Liver (tissue), 9 donors: ENCODE results near the gene ATP2B2. TPM values are rescaled to one million over a fixed set of nuclear protein-coding genes. Genes with fewer than 3 reads are reported as not detected.
A peak's percentile ranks its signal among the peaks of the same experiment; 100 is the strongest.

Experiments
- DNase-seq: peaks from one replicate; pipeline ENCODE4 v3.0.0-alpha.2; 2017; ENCODE audit warnings: low spot score
- H3K27ac ChIP-seq, 2 donors: one replicate each; pipeline ENCODE4 v1.7.0; 2013; ENCODE audit warnings: inconsistent platforms in 2 of 2, low read length in 2 of 2, control low read depth in 1 of 2, low read depth in 1 of 2, mild to moderate bottlenecking in 1 of 2
- H3K27me3 ChIP-seq, 4 donors: one replicate each; pipeline versions ENCODE4 v1.6.1 to v1.7.0; 2013; ENCODE audit warnings: low read length in 3 of 4, inconsistent platforms in 1 of 4, mild to moderate bottlenecking in 1 of 4, moderate library complexity in 1 of 4; ENCODE audit not compliant: control insufficient read depth in 4 of 4, insufficient read depth in 4 of 4
- H3K36me3 ChIP-seq, 4 donors: one replicate each; pipeline versions ENCODE4 v1.6.1 to v1.7.0; 2013; ENCODE audit warnings: low read length in 3 of 4, mild to moderate bottlenecking in 3 of 4, low read depth in 1 of 4, moderate library complexity in 1 of 4; ENCODE audit not compliant: control insufficient read depth in 4 of 4, insufficient read depth in 3 of 4
- H3K4me1 ChIP-seq, 4 donors: one replicate each; pipeline versions ENCODE4 v1.6.1 to v1.7.0; 2013; ENCODE audit warnings: low read length in 3 of 4, mild to moderate bottlenecking in 3 of 4, moderate library complexity in 1 of 4; ENCODE audit not compliant: control insufficient read depth in 4 of 4, insufficient read depth in 4 of 4
- H3K4me3 ChIP-seq, 3 donors: one replicate each; pipeline versions ENCODE4 v1.6.1 to v1.7.0; 2013; ENCODE audit warnings: low read length in 3 of 3, control low read depth in 1 of 3, low read depth in 1 of 3, mild to moderate bottlenecking in 1 of 3
- H3K9ac ChIP-seq, 2 donors: one replicate each; pipeline ENCODE4 v1.7.0; 2013; ENCODE audit warnings: low read length in 2 of 2, mild to moderate bottlenecking in 2 of 2, moderate library complexity in 2 of 2, control low read depth in 1 of 2, low read depth in 1 of 2
- H3K9me3 ChIP-seq, 4 donors: one replicate each; pipeline versions ENCODE4 v1.6.1 to v1.7.0; 2013; ENCODE audit warnings: low read length in 3 of 4; ENCODE audit not compliant: control insufficient read depth in 4 of 4
- FOXA1 ChIP-seq: IDR thresholded peaks from 2 replicates; pipeline ENCODE4 v1.6.1; 2016; ENCODE audit warnings: antibody characterized with exemption
- FOXA2 ChIP-seq: IDR thresholded peaks from 2 replicates; pipeline ENCODE4 v1.6.1; 2016; ENCODE audit warnings: antibody characterized with exemption
- GABPA ChIP-seq, 2 donors: IDR thresholded peaks in 1 of 2; conservative IDR thresholded peaks in 1 of 2; 2 replicates each; pipeline ENCODE4 v1.6.1; 2016; ENCODE audit warnings: antibody characterized with exemption in 2 of 2, mild to moderate bottlenecking in 1 of 2, moderate library complexity in 1 of 2
- HNF4A ChIP-seq, 2 donors: conservative IDR thresholded peaks; 2 replicates each; pipeline ENCODE4 v1.6.1; 2016; ENCODE audit warnings: antibody characterized with exemption in 2 of 2, mild to moderate bottlenecking in 2 of 2
- HNF4G ChIP-seq: IDR thresholded peaks from 2 replicates; pipeline ENCODE4 v1.6.1; 2016; ENCODE audit warnings: antibody characterized with exemption
- JUND ChIP-seq, 2 donors: IDR thresholded peaks; 2 replicates each; pipeline ENCODE4 v1.6.1; 2016; ENCODE audit warnings: antibody characterized with exemption in 2 of 2
- NR2F2 ChIP-seq: IDR thresholded peaks from 2 replicates; pipeline ENCODE4 v1.6.1; 2016; ENCODE audit warnings: antibody characterized with exemption
- RXRA ChIP-seq, 2 donors: IDR thresholded peaks; 2 replicates each; pipeline ENCODE4 v1.6.1; 2017 to 2018; ENCODE audit warnings: antibody characterized with exemption in 2 of 2, mild to moderate bottlenecking in 1 of 2
- SP1 ChIP-seq: IDR thresholded peaks from 2 replicates; pipeline ENCODE4 v1.6.1; 2018; ENCODE audit warnings: antibody characterized with exemption, mild to moderate bottlenecking
- TAF1 ChIP-seq: conservative IDR thresholded peaks from 2 replicates; pipeline ENCODE4 v1.6.1; 2016; ENCODE audit warnings: antibody characterized with exemption, mild to moderate bottlenecking
- YY1 ChIP-seq: IDR thresholded peaks from 2 replicates; pipeline ENCODE4 v1.6.1; 2016; ENCODE audit warnings: antibody characterized with exemption, mild to moderate bottlenecking
- WGBS: extraction: QIAGEN DNeasy Blood & Tissue Kit; methylation state at CpG from one replicate; pipeline ENCODE4 v1.1.7; 2013; 5-methylcytosine and 5-hydroxymethylcytosine counted together
- polyA plus RNA-seq, 2 donors: library from polyadenylated mRNA; stranded (reverse) in 1 of 2; unstranded in 1 of 2; fragments of 200-250 nt in 1 of 2; fragments of >200 nt in 1 of 2; fragmentation: Nextera tagmentation in 1 of 2; extraction: Ambion mirVana in 1 of 2; gene quantifications; one replicate each; pipeline versions ENCODE4 v1.2.1 to v1.2.3, GENCODE V29; 2013 to 2015
- total RNA-seq, 2 donors: library from RNA; depleted of rRNA; stranded (reverse); fragments of >200 nt; gene quantifications; one replicate each; pipeline ENCODE4 v1.2.3, GENCODE V29; 2014
- TF ChIP-seq, protein P1 (sequence below): IDR thresholded peaks from 2 replicates; pipeline ENCODE4 v1.6.1; 2016; ENCODE audit warnings: antibody characterized with exemption, mild to moderate bottlenecking
- TF ChIP-seq, protein P2 (sequence below): IDR thresholded peaks from 2 replicates; pipeline ENCODE4 v1.6.1; 2016; ENCODE audit warnings: antibody characterized with exemption
- TF ChIP-seq, protein P3 (sequence below): IDR thresholded peaks from 2 replicates; pipeline ENCODE4 v1.6.1; 2016; ENCODE audit warnings: antibody characterized with exemption
- TF ChIP-seq, protein P4 (sequence below): IDR thresholded peaks from 2 replicates; pipeline ENCODE4 v1.6.1; 2016; ENCODE audit warnings: antibody characterized with exemption
- TF ChIP-seq, protein P5 (sequence below): fragments of 150-350 bp; IDR thresholded peaks from 2 replicates; pipeline ENCODE4 v1.5.1; 2017; ENCODE audit warnings: improper control_type of control experiment, low read depth, low read length; ENCODE audit not compliant: missing input control
- donor health status: healthy.
- donor health status: healthy.
- donor health status: healthy.
- donor health status: healthy.
- donor health status: healthy.

ATP2B2 gene
- total and polyA plus RNA-seq, 4 donors = 10.4 to 27.8 (median 20.7) TPM

DNA sequence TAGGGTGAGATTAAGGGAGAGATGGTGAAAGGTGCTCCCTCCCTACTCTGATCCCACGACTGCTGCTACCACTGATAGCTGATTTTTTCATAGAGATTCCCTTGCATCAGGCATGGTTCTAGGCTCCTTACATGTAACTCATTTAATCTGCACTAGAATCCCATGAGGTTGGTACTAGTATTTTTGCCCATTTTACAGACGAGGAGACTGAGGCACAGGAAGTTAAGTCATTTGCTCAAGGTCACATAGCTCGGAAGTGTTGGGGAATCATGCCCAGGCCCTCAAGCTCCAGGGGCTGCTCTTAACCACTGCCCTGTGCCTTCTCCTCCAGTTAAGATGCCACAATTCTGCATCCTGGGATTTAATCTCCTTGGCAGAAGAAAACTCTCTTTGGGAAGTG lies 11.2 kb downstream of the ATP2B2 start:
- H3K27ac ChIP-seq = peak overlapping the region; percentile 80 to 91
- no peaks in the 10 kb centered on the region for H3K36me3 ChIP-seq
- H3K27me3 ChIP-seq = no peaks in the 10 kb centered on the region
- no peak overlapping the region for H3K9ac ChIP-seq
- DNase-seq = no peak
- H3K4me3 ChIP-seq = no peak overlapping the region
- TF ChIP-seq, protein P1, sequence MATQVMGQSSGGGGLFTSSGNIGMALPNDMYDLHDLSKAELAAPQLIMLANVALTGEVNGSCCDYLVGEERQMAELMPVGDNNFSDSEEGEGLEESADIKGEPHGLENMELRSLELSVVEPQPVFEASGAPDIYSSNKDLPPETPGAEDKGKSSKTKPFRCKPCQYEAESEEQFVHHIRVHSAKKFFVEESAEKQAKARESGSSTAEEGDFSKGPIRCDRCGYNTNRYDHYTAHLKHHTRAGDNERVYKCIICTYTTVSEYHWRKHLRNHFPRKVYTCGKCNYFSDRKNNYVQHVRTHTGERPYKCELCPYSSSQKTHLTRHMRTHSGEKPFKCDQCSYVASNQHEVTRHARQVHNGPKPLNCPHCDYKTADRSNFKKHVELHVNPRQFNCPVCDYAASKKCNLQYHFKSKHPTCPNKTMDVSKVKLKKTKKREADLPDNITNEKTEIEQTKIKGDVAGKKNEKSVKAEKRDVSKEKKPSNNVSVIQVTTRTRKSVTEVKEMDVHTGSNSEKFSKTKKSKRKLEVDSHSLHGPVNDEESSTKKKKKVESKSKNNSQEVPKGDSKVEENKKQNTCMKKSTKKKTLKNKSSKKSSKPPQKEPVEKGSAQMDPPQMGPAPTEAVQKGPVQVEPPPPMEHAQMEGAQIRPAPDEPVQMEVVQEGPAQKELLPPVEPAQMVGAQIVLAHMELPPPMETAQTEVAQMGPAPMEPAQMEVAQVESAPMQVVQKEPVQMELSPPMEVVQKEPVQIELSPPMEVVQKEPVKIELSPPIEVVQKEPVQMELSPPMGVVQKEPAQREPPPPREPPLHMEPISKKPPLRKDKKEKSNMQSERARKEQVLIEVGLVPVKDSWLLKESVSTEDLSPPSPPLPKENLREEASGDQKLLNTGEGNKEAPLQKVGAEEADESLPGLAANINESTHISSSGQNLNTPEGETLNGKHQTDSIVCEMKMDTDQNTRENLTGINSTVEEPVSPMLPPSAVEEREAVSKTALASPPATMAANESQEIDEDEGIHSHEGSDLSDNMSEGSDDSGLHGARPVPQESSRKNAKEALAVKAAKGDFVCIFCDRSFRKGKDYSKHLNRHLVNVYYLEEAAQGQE = no peak
- no peak for TF ChIP-seq FOXA1
- TF ChIP-seq RXRA (IDR thresholded peaks at IDR 0.05) = no peak
- TF ChIP-seq NR2F2 = no peak
- no peaks in the 10 kb centered on the region for H3K9me3 ChIP-seq
- peaks cover 22 to 86% (median 62%) of the 10 kb centered on the region in 4 donors for H3K4me1 ChIP-seq
- 69% methylated on average over 3 of the region's 3 CpGs for WGBS

DNA sequence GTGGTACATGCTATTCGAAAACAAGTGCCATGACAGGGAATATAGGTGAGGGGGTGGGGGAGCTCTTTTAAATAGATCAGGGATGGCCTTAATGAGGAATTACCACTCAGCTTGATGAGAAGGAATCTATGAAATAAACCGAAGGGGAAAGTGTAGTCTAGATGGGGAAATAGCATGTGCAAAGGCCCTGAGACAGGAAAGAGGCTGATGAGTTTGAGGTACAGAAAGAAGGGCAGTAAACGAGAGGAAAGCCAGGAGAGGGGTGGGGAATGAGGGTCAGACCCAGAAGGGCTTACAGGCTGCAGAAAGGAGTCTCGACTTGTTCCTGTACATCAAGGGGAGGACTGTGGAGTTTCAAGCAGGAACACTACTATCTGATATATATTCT lies 12.2 kb downstream of the ATP2B2 start:
- H3K4me3 ChIP-seq = no peak overlapping the region
- H3K36me3 ChIP-seq = no peaks in the 10 kb centered on the region
- TF ChIP-seq FOXA2 = no peak
- TF ChIP-seq GABPA (IDR thresholded peaks at IDR 0.05 in 1 of 2, conservative IDR thresholded peaks at IDR 0.05 in 1 of 2) = no peak
- TF ChIP-seq, protein P1 = no peak
- TF ChIP-seq JUND (IDR thresholded peaks at IDR 0.05) = no peak
- TF ChIP-seq NR2F2 = no peak
- TF ChIP-seq HNF4G = no peak
- TF ChIP-seq YY1 = no peak
- no peak for TF ChIP-seq RXRA (IDR thresholded peaks at IDR 0.05)
- TF ChIP-seq HNF4A (conservative IDR thresholded peaks at IDR 0.05) = no peak
- TF ChIP-seq SP1 = no peak
- TF ChIP-seq FOXA1 = no peak
- TF ChIP-seq, protein P2, sequence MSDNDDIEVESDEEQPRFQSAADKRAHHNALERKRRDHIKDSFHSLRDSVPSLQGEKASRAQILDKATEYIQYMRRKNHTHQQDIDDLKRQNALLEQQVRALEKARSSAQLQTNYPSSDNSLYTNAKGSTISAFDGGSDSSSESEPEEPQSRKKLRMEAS = no peak
- no peak for TF ChIP-seq TAF1
- TF ChIP-seq, protein P3, sequence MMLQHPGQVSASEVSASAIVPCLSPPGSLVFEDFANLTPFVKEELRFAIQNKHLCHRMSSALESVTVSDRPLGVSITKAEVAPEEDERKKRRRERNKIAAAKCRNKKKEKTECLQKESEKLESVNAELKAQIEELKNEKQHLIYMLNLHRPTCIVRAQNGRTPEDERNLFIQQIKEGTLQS = no peak
- TF ChIP-seq, protein P4, sequence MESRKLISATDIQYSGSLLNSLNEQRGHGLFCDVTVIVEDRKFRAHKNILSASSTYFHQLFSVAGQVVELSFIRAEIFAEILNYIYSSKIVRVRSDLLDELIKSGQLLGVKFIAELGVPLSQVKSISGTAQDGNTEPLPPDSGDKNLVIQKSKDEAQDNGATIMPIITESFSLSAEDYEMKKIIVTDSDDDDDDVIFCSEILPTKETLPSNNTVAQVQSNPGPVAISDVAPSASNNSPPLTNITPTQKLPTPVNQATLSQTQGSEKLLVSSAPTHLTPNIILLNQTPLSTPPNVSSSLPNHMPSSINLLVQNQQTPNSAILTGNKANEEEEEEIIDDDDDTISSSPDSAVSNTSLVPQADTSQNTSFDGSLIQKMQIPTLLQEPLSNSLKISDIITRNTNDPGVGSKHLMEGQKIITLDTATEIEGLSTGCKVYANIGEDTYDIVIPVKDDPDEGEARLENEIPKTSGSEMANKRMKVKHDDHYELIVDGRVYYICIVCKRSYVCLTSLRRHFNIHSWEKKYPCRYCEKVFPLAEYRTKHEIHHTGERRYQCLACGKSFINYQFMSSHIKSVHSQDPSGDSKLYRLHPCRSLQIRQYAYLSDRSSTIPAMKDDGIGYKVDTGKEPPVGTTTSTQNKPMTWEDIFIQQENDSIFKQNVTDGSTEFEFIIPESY = no peak
- TF ChIP-seq, protein P5, sequence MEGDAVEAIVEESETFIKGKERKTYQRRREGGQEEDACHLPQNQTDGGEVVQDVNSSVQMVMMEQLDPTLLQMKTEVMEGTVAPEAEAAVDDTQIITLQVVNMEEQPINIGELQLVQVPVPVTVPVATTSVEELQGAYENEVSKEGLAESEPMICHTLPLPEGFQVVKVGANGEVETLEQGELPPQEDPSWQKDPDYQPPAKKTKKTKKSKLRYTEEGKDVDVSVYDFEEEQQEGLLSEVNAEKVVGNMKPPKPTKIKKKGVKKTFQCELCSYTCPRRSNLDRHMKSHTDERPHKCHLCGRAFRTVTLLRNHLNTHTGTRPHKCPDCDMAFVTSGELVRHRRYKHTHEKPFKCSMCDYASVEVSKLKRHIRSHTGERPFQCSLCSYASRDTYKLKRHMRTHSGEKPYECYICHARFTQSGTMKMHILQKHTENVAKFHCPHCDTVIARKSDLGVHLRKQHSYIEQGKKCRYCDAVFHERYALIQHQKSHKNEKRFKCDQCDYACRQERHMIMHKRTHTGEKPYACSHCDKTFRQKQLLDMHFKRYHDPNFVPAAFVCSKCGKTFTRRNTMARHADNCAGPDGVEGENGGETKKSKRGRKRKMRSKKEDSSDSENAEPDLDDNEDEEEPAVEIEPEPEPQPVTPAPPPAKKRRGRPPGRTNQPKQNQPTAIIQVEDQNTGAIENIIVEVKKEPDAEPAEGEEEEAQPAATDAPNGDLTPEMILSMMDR = no peak
- H3K9ac ChIP-seq = no peak overlapping the region
- 88% methylated on average over 4 of the region's 4 CpGs for WGBS
- H3K27me3 ChIP-seq = no peaks in the 10 kb centered on the region
- peak overlapping the region; percentile 80 to 91 for H3K27ac ChIP-seq
- DNase-seq = no peak
- H3K4me1 ChIP-seq = peaks cover 22 to 78% (median 58%) of the 10 kb centered on the region in 4 donors
- no peaks in the 10 kb centered on the region for H3K9me3 ChIP-seq
